Measurements from ENCODE around the gene IFITM1. TPM values are rescaled to one million over a fixed set of nuclear protein-coding genes. Genes with fewer than 3 reads are reported as not detected.
"Not testable (repeated sequence)": the region's sequence is repeated elsewhere in the genome, so short reads cannot be mapped to it uniquely, and the experiment has no call there.

The IFITM1 gene
- total and polyA plus RNA-seq, 2 of the 4 experiments (the other 2 are of a cell fraction) = 24.2 to 68.9 TPM

GRCh38 chr11:314554-314875 lies 675 bp downstream of the IFITM1 start:
- H3K14ac ChIP-seq (replicated peaks; ENCODE audit: low read depth, low read length); POLR2A ChIA-PET (ENCODE audit: unreplicated experiment); in situ Hi-C loops (cut with MboI; ENCODE audit: low sequenced_read_pairs); intact Hi-C loops (cut with micrococcal nuclease); H3K27me3 ChIP-seq (ENCODE audit: control insufficient read depth, insufficient read depth, low read length); DNase-seq; ATAC-seq (ENCODE audit: low read depth); H3K9me1 ChIP-seq (ENCODE audit: insufficient read depth, low read length); H2AFZ ChIP-seq (replicated peaks; ENCODE audit: low read length, poor library complexity); dilution Hi-C loops (cut with HindIII; ENCODE audit: low sequenced_read_pairs, unreplicated experiment); H3K36me3 ChIP-seq (ENCODE audit: control insufficient read depth, insufficient read depth, low read length); H2BK20ac ChIP-seq (ENCODE audit: low read depth, low read length); BruUV-seq (replicated peaks); H2BK15ac ChIP-seq (ENCODE audit: low read depth, low read length); H3K56ac ChIP-seq (ENCODE audit: extremely low read depth, insufficient read depth, low read length); H3K9me3 ChIP-seq (ENCODE audit: control insufficient read depth, insufficient read depth, low read length); H4K20me1 ChIP-seq (ENCODE audit: insufficient read depth, low read length); H3K18ac ChIP-seq (ENCODE audit: low read depth, low read length); CTCF ChIA-PET; H4K5ac ChIP-seq (ENCODE audit: low read depth, low read length): not testable (repeated sequence)
- peak overlapping the region; percentile 68 for H3K27ac ChIP-seq (ENCODE audit: insufficient read depth, low read length)
- peaks cover 5 to 34% of the 10 kb centered on the region in 2 experiments; a peak in 3 of 4 replicates for H3K79me1 ChIP-seq (ENCODE audit: low read depth in 1 of 2, low read length in 2 of 2)
- H3K9ac ChIP-seq (ENCODE audit: low read depth, low read length) = peak overlapping the region; percentile 67
- H2BK120ac ChIP-seq (ENCODE audit: low read depth, low read length) = 0 out of 2 replicates have a peak overlapping the region, but pooled peaks have one; percentile 52
- peak overlapping the region; percentile 62 for H3K4me2 ChIP-seq (ENCODE audit: low read depth, low read length)
- H3K4ac ChIP-seq (ENCODE audit: low read depth, low read length) = peak overlapping the region; percentile 76; the same call in 1 of the 2 replicates
- peak overlapping the region; percentile 28 for H2AK9ac ChIP-seq (replicated peaks; ENCODE audit: low read depth, low read length, poor library complexity)
- H3K4me1 ChIP-seq (ENCODE audit: control insufficient read depth, insufficient read depth, low read length) = peaks cover 21% of the 10 kb centered on the region
- peak overlapping the region; percentile 71; the same call in 1 of the 2 replicates for H4K91ac ChIP-seq (ENCODE audit: insufficient read depth, low read depth, low read length)
- peak overlapping the region; percentile 90 for H3K23ac ChIP-seq (ENCODE audit: low read depth, low read length)
- H3K4me3 ChIP-seq (ENCODE audit: insufficient read depth, low read depth, low read length) = peak overlapping the region; percentile 44
- peak overlapping the region; percentile 74 for H2BK5ac ChIP-seq (ENCODE audit: low read depth, low read length, poor library complexity, severe bottlenecking)
- WGBS, 2 experiments (ENCODE audit: extremely low coverage in 2 of 2, insufficient read length in 1 of 2) = no CpG with 5 or more reads among the region's 6 CpGs
- H4K8ac ChIP-seq (ENCODE audit: low read depth in 2 of 2, low read length in 2 of 2) = peak overlapping the region in 1 of 2 experiments; percentile 72; a peak in 2 of 4 replicates
- peak overlapping the region; percentile 92 for H2AK5ac ChIP-seq (ENCODE audit: low read depth, low read length)

Measured in IMR-90 (cell line).